ENCODE results near the gene AP2A1.

- TF ChIP-seq CTCF (IDR thresholded peaks at IDR 0.05; ENCODE audit: low read depth, low read length) (no peak), POLR2A (IDR thresholded peaks at IDR 0.05; ENCODE audit: extremely low read depth, insufficient read length) (no peak)
These were observed 35.3 kb downstream of the AP2A1 start for GRCh38 chr19:49801966-49802661.

Measured in NB4 (cell line).